HCT116 (cell line): Measurements from ENCODE around the gene RNF215. TPM values are rescaled to one million over a fixed set of nuclear protein-coding genes. Genes with fewer than 3 reads are reported as not detected.

Source experiments
- ATAC-seq: fragments of 200-7000 bp; cut with Tn5 transposase; 2 replicates; pipeline ENCODE4 v1.9.1; 2020; ENCODE audit warnings: mild to moderate bottlenecking, moderate library complexity
- BruUV-seq: library from RNA; stranded (reverse); fragments of 400-500 nt; replicated peaks from 2 replicates; lab custom pipeline; 2021; lab: Mats Ljungman, UMichigan
- CTCF ChIA-PET: fragments of 300-600 bp; sonication (Branson Sonifier 250); formaldehyde crosslinking; loops from one replicate; lab custom pipeline; 2021; ENCODE audit warnings: antibody characterized with exemption; lab: Charles Lee
- POLR2A ChIA-PET: fragments of 300-600, 350-600 bp; sonication (Branson Sonifier 250); formaldehyde crosslinking; loops from one replicate; lab custom pipeline; 2021; ENCODE audit warnings: antibody characterized with exemption; lab: Charles Lee
- RAD21 ChIA-PET, 2 experiments: fragments of 300-600 bp; sonication (Branson Sonifier 250); formaldehyde crosslinking; loops; one replicate each; lab custom pipeline; 2023; ENCODE audit warnings: low total read pairs in 2 of 2; ENCODE audit not compliant: uncharacterized antibody in 2 of 2, unreplicated experiment in 2 of 2, low non-redundant PET in 1 of 2; lab: Charles Lee
- DNase-seq: peaks from one replicate; pipeline ENCODE4 v3.0.0-alpha.2; 2010; ENCODE audit warnings: low read depth, low spot score
- H2AFZ ChIP-seq: fragments of 200-600 bp; shearing (Covaris generic), sonication (generic); 2 replicates; pipeline ENCODE4 v1.6.1; 2017; ENCODE audit warnings: low read depth, mixed run types, mixed read lengths, antibody characterized with exemption, low read length; ENCODE audit not compliant: poor library complexity, severe bottlenecking
- H3K27ac ChIP-seq: 2 replicates; pipeline ENCODE4 v1.5.1; 2012; ENCODE audit warnings: low read depth, low read length
- H3K27me3 ChIP-seq: fragments of 200-600 bp; sonication (generic); 2 replicates; pipeline ENCODE4 v1.6.1; 2016; ENCODE audit warnings: mixed run types, low read length, mixed read lengths; ENCODE audit not compliant: insufficient read depth
- H3K36me3 ChIP-seq, 2 experiments: fragments of 200-500 bp in 1 of 2; fragments of 200-600 bp in 1 of 2; sonication (Bioruptor generic) in 1 of 2; sonication (generic) in 1 of 2; 2 replicates each; pipeline versions ENCODE4 v1.5.1 to v1.6.1; 2014 to 2016; ENCODE audit warnings: low read length in 2 of 2, inconsistent platforms in 1 of 2, mixed read lengths in 1 of 2, mixed run types in 1 of 2; ENCODE audit not compliant: insufficient read depth in 2 of 2, control insufficient read depth in 1 of 2
- H3K4me1 ChIP-seq, 2 experiments: fragments of 200-600 bp in 1 of 2; sonication (generic) in 1 of 2; 2 replicates each; pipeline versions ENCODE4 v1.5.1 to v1.6.1; 2012 to 2017; ENCODE audit warnings: low read length in 2 of 2, inconsistent platforms in 1 of 2, mild to moderate bottlenecking in 1 of 2, mixed read lengths in 1 of 2, mixed run types in 1 of 2, moderate library complexity in 1 of 2; ENCODE audit not compliant: insufficient read depth in 2 of 2, control insufficient read depth in 1 of 2
- H3K4me2 ChIP-seq: fragments of 200-600 bp; sonication (generic); 2 replicates; pipeline ENCODE4 v1.6.1; 2017; ENCODE audit warnings: mixed run types, low read length, mixed read lengths
- H3K4me3 ChIP-seq, 2 experiments: fragments of 200-600 bp in 1 of 2; sonication (generic) in 1 of 2; replicated peaks in 1 of 2; 2 replicates each; pipeline ENCODE4 v1.5.1; 2011 to 2016; ENCODE audit warnings: low read length in 2 of 2, control low read depth in 1 of 2, low read depth in 1 of 2, mild to moderate bottlenecking in 1 of 2, mixed read lengths in 1 of 2, mixed run types in 1 of 2
- H3K79me2 ChIP-seq: fragments of 200-600 bp; sonication (generic); 2 replicates; pipeline ENCODE4 v1.6.1; 2017; ENCODE audit warnings: mild to moderate bottlenecking, mixed run types, low read length, moderate library complexity, mixed read lengths; ENCODE audit not compliant: insufficient read depth
- H3K9ac ChIP-seq: fragments of 200-600 bp; sonication (generic); 2 replicates; pipeline ENCODE4 v1.6.1; 2016; ENCODE audit warnings: low read length, mixed read lengths
- H3K9me2 ChIP-seq: fragments of 200-600 bp; sonication (generic), shearing (Covaris generic); 2 replicates; pipeline ENCODE4 v1.6.1; 2017; ENCODE audit warnings: mixed run types, mild to moderate bottlenecking, moderate library complexity; ENCODE audit not compliant: insufficient read depth
- H3K9me3 ChIP-seq, 2 experiments: fragments of 200-500 bp in 1 of 2; fragments of 200-600 bp in 1 of 2; sonication (Bioruptor generic) in 1 of 2; sonication (generic) in 1 of 2; 2 replicates each; pipeline ENCODE4 v1.6.1; 2014 to 2017; ENCODE audit warnings: low read length in 2 of 2, mixed read lengths in 2 of 2, inconsistent platforms in 1 of 2, low read depth in 1 of 2, mild to moderate bottlenecking in 1 of 2, mixed run types in 1 of 2, moderate library complexity in 1 of 2; ENCODE audit not compliant: control insufficient read depth in 1 of 2, insufficient read depth in 1 of 2
- H4K20me1 ChIP-seq: fragments of 200-600 bp; sonication (generic), shearing (Covaris generic); 2 replicates; pipeline ENCODE4 v1.6.1; 2017; ENCODE audit warnings: mixed run types, mild to moderate bottlenecking, moderate library complexity; ENCODE audit not compliant: insufficient read depth
- ATF3 ChIP-seq: IDR thresholded peaks from 2 replicates; pipeline ENCODE4 v1.6.1; 2012
- CBX3 ChIP-seq: IDR thresholded peaks from 2 replicates; pipeline ENCODE4 v1.6.1; 2012; ENCODE audit warnings: low read depth
- CEBPB ChIP-seq: IDR thresholded peaks from 2 replicates; pipeline ENCODE4 v1.6.1; 2012; ENCODE audit warnings: low read depth
- EGR1 ChIP-seq: IDR thresholded peaks from 2 replicates; pipeline ENCODE4 v1.6.1; 2012; ENCODE audit warnings: low read depth
- EZH2 ChIP-seq: fragments of 200-600 bp; sonication (generic); IDR thresholded peaks from 2 replicates; pipeline ENCODE4 v1.6.1; 2017; ENCODE audit warnings: antibody characterized with exemption, mixed run types
- EZH2phosphoT487 ChIP-seq: fragments of 200-600 bp; IDR thresholded peaks from 2 replicates; pipeline ENCODE4 v1.6.1; 2018; ENCODE audit warnings: antibody characterized with exemption, borderline replicate concordance
- FOSL1 ChIP-seq: IDR thresholded peaks from 2 replicates; pipeline ENCODE4 v1.6.1; 2012; ENCODE audit warnings: low read depth
- JUND ChIP-seq: IDR thresholded peaks from 2 replicates; pipeline ENCODE4 v1.6.1; 2012
- MAX ChIP-seq: IDR thresholded peaks from 2 replicates; pipeline ENCODE4 v1.6.1; 2012
- POLR2AphosphoS5 ChIP-seq: IDR thresholded peaks from 2 replicates; pipeline ENCODE4 v1.6.1; 2011; ENCODE audit warnings: mild to moderate bottlenecking, low read depth, low read length, moderate library complexity
- RAD21 ChIP-seq: IDR thresholded peaks from 2 replicates; pipeline ENCODE4 v1.6.1; 2012; ENCODE audit warnings: low read depth, mild to moderate bottlenecking
- SP1 ChIP-seq: IDR thresholded peaks from 2 replicates; pipeline ENCODE4 v1.6.1; 2012; ENCODE audit warnings: low read depth
- SRF ChIP-seq: IDR thresholded peaks from 2 replicates; pipeline ENCODE4 v1.6.1; 2012; ENCODE audit warnings: low read depth
- TCF7L2 ChIP-seq: IDR thresholded peaks from 2 replicates; pipeline ENCODE4 v1.7.0; 2011; ENCODE audit warnings: borderline replicate concordance, inconsistent platforms; ENCODE audit not compliant: insufficient read depth, insufficient read length; ENCODE audit errors: extremely low read depth
- YY1 ChIP-seq: IDR thresholded peaks from 2 replicates; pipeline ENCODE4 v1.6.1; 2011; ENCODE audit warnings: low read length, low read depth, moderate library complexity, mild to moderate bottlenecking; ENCODE audit not compliant: insufficient replicate concordance; ENCODE audit errors: extremely low read depth
- ZBTB33 ChIP-seq: IDR thresholded peaks from 2 replicates; pipeline ENCODE4 v1.6.1; 2011; ENCODE audit warnings: mild to moderate bottlenecking, low read length, moderate library complexity; ENCODE audit not compliant: insufficient replicate concordance; ENCODE audit errors: extremely low read depth
- ZFX ChIP-seq: fragments of 450-650 bp; IDR thresholded peaks from 2 replicates; pipeline ENCODE4 v1.6.1; 2017
- ZNF274 ChIP-seq: fragments of 200-500 bp; sonication (Bioruptor generic); IDR thresholded peaks from 2 replicates; pipeline ENCODE4 v1.6.1; 2014; ENCODE audit warnings: mild to moderate bottlenecking, low read depth, low read length, inconsistent platforms
- intact Hi-C: fragments of 100-400 bp; cut with micrococcal nuclease; formaldehyde crosslinking; loops from 2 replicates; pipeline ENCODE4 v1.10.0; 2022
- total RNA-seq: library from RNA; stranded (reverse); gene quantifications from one replicate; pipeline ENCODE4 v1.2.1, GENCODE V29; 2021; ENCODE audit not compliant: unreplicated experiment

RNF215 gene
- total RNA-seq, 1 experiment from 2014 or later, result 20.2 TPM

DNA sequence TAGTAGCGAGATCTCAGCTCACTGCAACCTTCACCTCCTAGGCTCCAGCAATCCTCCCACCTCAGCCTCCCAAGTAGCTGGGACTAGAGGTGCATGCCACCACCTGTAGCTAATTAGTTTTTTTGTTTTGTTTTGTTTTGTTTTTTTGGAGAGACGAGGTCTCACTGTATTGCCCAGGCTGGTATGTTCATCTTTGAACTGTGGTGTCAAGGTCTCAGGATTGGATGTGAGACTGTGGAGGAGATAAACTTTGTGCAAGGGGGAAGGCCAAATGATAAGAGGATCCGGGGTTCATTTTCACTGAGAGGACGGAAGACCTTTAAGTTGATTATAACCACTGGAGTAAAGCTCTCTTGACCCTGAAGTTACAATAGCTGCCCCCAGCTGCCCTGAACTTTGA lies 18.5 kb upstream of the RNF215 start:
- Histone ChIP-seq H3K27me3 (no peaks in the 10 kb centered on the region), H3K36me3 (peaks cover 24 to 36% of the 10 kb centered on the region in 2 experiments; a peak in 3 of 4 replicates), H3K4me2 (no peak overlapping the region), H3K4me3 (no peak overlapping the region), H3K4me1 (peaks cover 13 to 43% of the 10 kb centered on the region in 2 experiments), H2AFZ (no peak overlapping the region), H3K9me2 (no peaks in the 10 kb centered on the region), H3K79me2 (peaks cover 20% of the 10 kb centered on the region), H3K9ac (no peak overlapping the region), H4K20me1 (no peaks in the 10 kb centered on the region), H3K27ac (no peak overlapping the region), H3K9me3 (no peaks in the 10 kb centered on the region)
- BruUV-seq, result no TSS peak
- RAD21 ChIA-PET, result no interaction called here
- CTCF ChIA-PET, result interaction anchor here (1.0 kb wide), 1 partner anchor 20 kb away, joined by 3 read pairs; the partner anchor contains the start of gene MTFP1
- no peak for TF ChIP-seq EZH2
- no peak for TF ChIP-seq CBX3
- no peak for TF ChIP-seq POLR2AphosphoS5
- TF ChIP-seq FOSL1, result no peak
- TF ChIP-seq RAD21, result no peak
- no peak for TF ChIP-seq EGR1
- TF ChIP-seq JUND, result no peak
- no peak for TF ChIP-seq TCF7L2
- TF ChIP-seq MAX, result no peak
- TF ChIP-seq SP1, result no peak
- TF ChIP-seq SRF, result no peak
- no peak for TF ChIP-seq YY1
- TF ChIP-seq ZFX, result no peak
- no peak for TF ChIP-seq CEBPB
- POLR2A ChIA-PET, result interaction anchor here (1.3 to 2.0 kb wide), 2 partner anchors 9 to 18 kb away, joined by 5 to 10 read pairs; partner anchors contain the start of gene SEC14L2
- intact Hi-C loops, result no loop called here
- no peak for ATAC-seq
- DNase-seq, result no peak

DNA sequence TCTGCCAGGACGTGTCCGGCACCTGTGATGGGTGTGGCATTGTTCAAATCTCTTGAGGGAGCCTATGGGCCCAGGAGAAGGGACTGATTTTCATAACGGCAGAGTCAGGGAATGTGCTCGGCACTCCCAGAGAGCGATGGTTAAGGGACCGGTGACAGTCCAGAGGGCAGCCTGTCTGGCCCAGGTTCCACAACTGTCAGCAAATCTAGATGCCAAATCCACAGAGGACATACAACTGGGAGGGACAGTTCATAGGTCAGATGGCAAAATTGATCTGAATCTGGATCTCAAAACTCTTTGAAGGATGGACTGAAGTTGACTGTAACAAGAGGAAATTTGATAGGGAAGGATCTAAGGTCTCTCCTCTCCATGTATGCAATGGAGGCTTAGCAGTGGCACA lies 17.1 kb upstream of the RNF215 start:
- BruUV-seq, result no TSS peak
- POLR2A ChIA-PET, result no interaction called here
- H3K4me2 ChIP-seq, result no peak overlapping the region
- H3K4me1 ChIP-seq, result peaks cover 13 to 40% of the 10 kb centered on the region in 2 experiments
- TF ChIP-seq SP1, result no peak
- TF ChIP-seq SRF, result no peak
- no peak for TF ChIP-seq POLR2AphosphoS5
- TF ChIP-seq ZNF274, result no peak
- TF ChIP-seq ZBTB33, result no peak
- TF ChIP-seq JUND, result no peak
- no peak for TF ChIP-seq CBX3
- TF ChIP-seq ATF3, result no peak
- TF ChIP-seq EZH2, result no peak
- TF ChIP-seq EZH2phosphoT487, result no peak
- TF ChIP-seq TCF7L2, result no peak
- TF ChIP-seq MAX, result no peak
- TF ChIP-seq RAD21, result no peak
- DNase-seq (no peak), ATAC-seq (no peak)
- H3K27me3 ChIP-seq, result no peaks in the 10 kb centered on the region
- H3K4me3 ChIP-seq, result no peak overlapping the region
- peaks cover 30% of the 10 kb centered on the region for H3K79me2 ChIP-seq
- CTCF ChIA-PET, result no interaction called here
- no peak overlapping the region for H3K9ac ChIP-seq
- H2AFZ ChIP-seq, result no peak overlapping the region
- peaks cover 12 to 36% of the 10 kb centered on the region in 2 experiments; a peak in 3 of 4 replicates for H3K36me3 ChIP-seq
- RAD21 ChIA-PET, result no interaction called here
- H3K9me3 ChIP-seq, result no peaks in the 10 kb centered on the region
- intact Hi-C loops, result no loop called here
- H3K9me2 ChIP-seq, result no peaks in the 10 kb centered on the region
- no peaks in the 10 kb centered on the region for H4K20me1 ChIP-seq
- H3K27ac ChIP-seq, result no peak overlapping the region
